SKM-1 treated with dmso at 0.1 percent for 144 hours (cell line): ENCODE measurements around the gene GINS1.
"Not testable (repeated sequence)": the region's sequence is repeated elsewhere in the genome, so short reads cannot be mapped to it uniquely, and the experiment has no call there.

Experiments
- DNase-seq: peaks from one replicate; lab custom pipeline; 2025; ENCODE audit not compliant: unreplicated experiment; lab: John Stamatoyannopoulos, UW

Gene GINS1

DNA sequence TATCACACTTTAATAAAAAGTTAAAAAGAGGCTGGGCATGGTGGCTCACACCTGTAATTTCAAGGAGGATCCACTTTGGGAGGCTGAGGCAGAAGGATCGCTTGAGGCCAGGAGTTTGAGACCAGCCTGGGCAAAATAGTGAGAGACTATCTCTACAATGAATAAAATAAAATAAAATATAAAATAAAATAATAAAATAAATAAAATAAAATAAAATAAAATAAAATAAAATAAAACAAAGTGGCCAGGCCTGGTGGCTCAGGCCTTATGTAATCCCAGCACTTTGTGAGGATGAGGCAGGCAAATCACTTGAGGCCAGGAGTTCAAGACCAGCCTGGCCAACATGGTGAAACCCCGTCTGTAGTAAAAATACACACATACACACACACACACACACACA lies 65.8 kb downstream of the GINS1 start:
- DNase-seq, result not testable (repeated sequence)

DNA sequence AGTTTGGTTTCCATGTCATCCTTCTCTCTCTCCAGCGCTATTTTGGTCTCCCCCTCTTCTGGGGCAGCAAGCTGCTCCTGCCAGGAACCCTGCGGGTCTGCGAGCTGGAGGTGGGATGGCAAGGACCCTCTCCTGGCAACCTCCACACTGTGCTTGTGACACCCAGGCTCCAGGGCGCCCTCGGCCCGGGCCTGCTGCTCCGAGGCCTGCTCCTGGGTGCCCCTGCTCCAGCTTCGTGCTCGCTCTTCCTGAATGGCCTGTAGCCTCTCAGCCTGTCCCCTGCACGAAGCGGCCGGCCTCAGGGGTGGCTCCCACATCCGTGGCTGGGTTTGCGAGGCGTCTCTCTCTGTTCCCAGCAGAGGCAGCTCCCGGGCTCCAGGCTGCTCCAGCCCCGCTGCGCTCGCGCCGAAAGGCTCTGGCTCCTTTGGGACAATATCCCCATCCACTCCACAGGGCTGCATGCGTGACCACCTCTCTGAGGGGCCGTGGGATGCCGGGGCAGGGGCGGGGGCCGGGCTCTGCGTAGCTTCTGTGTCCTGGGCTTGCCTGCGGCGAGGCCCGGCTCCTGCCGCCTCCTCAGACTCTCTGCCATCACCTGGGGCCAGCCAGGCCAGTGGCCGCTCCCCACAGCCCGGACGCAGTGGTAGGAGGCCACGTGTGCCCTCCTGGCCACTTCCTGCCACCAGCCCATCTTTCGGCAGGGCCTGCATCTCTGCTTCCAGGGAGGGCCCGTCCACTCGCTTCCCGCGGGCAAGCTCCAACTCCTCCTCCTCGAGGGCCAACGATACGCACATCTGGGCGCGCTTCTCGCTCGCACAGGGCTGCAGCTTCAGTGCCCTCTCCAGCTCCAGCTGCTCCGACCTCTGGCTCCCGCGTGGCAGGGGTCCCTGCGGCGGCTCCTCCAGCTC lies 68.9 kb downstream of the GINS1 start:
- no peak for DNase-seq

DNA sequence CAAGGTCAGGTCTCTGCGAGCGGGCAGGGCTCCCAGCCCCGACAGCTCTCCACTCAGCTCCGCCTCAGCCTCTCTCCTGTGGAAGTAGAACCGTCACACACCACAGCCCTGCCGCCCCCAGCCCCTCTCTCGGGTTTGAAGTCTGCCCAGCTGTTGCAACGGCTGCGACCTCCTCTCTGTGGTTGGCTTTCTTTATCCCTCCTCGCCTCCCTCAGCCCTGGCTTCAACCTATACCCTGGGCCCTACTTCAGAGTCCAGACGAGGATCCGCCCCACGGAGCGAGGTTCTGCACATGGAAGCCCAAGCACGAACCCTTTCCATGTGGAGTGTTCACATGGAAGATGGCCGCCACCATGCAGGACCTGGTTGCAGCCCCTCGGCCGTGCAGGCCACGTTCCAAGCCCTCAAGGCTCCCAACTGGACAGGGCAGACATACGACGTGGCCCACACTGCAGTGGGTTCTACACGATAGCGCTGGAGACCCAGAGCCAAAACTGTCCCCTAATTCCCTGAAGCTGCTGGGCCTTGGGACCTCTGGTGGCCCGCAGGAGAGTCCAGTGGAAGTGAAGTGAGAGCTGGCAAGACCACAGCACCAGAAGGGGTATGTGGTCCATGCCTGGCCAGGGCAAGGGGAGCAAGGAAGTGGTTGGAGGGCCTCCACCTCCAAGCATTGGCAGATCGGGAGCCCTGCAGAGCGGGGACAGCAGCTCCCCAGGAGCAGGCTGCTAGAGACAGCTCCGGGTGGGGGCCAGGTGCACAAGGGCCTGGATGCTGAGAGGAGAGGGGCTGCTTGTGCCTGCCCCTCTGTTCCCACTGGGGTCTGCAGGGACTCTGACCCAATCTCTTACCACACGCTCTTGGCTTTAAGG lies 69.8 kb downstream of the GINS1 start:
- DNase-seq, result no peak

DNA sequence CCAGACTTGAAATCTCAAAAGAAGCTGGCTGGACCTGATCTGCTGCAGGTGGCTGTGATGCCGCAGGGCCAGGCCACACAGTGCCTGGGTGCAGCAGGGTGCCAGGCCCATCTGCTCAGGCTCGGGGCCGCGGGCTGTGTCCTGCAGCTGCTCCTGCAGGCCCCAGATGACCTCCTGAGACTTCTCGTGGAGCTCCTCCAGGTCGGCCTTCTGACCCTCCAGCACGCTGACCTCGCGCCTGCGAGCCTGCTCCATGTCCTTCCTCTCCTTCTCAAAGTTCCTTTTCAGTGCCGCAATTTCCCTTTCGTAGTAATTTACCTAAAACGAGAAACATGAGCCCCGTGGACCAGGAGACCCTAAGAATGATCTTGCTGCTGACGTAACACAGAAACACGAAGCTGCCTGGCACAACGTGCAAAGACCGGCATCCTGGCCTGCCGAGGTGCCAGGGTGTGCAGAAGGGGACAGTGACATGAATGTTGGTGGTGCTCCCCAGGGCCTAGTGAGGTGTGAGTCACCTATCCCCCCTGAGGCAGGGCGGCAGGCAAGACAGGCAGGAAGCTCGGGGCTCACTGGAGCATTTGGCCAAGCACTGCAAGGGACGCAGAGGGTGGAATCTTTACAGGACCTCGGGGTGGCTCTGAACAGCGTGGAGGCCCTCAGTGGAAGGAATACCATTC lies 71.6 kb downstream of the GINS1 start:
- DNase-seq, result no peak

DNA sequence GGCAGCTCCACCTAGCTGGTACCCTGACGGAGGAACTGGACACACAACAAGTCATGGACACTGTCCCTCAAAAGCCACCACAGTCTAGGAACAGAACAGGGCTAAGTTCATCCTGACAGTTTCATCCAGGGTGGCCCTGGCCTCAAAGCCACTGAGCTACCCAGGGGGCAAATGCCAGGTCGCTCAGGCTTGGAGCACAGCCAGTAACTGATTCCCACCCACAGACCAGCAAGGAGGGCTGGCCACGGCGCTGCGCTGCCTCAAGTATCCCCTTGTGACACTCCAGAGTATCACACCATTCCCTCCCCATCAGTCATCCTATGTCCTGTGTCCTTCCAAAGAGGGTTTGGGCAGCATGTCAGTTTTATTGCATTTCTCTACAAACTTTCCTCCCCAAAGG lies 72.2 kb downstream of the GINS1 start:
- no peak for DNase-seq

DNA sequence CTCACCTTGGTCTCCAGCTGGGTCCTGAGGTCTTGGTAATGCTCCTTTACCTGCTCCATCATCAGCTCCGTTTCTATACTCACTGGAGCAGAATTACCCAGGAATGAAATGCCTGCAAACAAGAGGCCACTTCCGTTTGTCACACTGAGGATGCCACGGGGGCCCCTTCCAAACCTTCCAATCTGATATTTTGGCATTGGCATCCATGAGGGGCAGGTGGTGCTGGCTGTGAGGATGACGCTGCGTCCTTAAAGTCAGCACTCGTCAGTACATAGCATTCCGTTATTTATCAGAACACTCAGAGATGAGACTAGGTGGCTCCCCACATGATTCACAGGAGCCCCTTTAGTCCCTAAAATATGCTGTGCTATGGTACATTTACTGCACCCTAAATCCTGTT lies 72.7 kb downstream of the GINS1 start:
- no peak for DNase-seq

DNA sequence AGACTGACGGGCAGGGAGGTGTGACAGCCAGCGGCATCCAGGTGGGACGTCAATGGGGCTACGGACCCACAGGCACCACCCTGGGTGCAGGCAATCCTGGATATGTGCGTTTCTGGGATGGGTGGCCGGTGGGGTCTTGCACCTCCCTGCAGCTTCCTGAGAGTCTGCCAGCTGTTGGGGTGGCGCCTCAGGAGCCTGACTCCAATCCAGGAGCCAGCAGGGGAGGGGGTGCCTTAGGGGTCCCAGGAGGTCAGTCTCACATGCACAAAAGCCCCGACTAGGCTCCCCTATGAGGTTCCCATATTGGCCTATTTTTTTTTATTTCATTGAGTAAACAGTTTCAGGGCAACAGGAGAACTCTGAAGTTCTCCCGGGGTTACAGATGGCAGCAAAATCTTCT lies 73.3 kb downstream of the GINS1 start:
- DNase-seq, result no peak

DNA sequence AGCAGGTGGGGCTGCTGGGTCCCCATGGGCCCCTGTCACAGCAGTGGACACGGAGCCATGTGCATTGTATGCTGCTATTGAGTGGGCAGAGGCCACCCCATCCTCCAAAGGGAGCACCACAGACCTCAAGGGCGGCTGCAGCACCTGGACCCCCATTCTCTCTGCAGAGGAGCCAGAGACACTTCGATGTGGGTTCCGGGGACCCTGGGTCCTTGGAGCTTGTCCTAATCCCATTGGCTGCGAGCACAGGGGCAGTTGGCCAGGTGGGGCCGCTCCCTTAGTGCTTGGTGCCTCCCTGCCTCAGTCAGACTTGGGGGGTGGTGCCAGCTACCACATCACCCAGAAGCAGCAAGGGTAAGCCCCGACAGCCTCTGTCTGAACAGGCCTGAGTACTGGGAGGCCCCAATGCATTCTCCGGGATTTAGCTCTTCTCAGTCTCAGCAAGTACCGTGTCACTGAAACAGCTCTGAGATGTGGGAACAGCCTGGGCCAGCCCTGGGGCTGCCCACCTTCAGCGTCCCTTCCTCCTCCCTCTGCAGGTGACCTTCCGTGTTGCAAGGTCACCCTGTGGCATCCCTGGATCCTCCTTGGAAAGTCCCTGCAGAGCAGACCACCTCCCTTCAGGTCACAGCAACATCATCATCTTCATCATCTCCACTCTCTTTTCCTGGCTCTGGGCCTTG lies 73.9 kb downstream of the GINS1 start:
- DNase-seq, result no peak

DNA sequence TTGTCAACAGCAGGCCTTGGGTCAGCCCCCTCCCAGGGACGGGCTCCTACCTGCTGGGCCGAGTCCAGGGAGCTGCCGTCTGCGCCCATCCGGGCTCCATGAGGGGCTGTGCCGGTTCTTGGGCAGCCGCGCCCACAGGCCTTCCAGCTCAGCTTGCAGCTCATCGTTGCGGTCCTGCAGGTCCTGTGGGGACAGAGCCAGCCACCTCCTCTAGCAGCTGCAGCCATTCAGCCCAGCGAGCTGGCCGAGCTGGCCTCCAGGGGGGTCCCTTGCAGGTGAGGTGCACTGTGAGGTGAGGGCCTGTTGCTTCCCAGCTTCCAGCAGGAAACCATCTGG lies 74.4 kb downstream of the GINS1 start:
- DNase-seq, result no peak

DNA sequence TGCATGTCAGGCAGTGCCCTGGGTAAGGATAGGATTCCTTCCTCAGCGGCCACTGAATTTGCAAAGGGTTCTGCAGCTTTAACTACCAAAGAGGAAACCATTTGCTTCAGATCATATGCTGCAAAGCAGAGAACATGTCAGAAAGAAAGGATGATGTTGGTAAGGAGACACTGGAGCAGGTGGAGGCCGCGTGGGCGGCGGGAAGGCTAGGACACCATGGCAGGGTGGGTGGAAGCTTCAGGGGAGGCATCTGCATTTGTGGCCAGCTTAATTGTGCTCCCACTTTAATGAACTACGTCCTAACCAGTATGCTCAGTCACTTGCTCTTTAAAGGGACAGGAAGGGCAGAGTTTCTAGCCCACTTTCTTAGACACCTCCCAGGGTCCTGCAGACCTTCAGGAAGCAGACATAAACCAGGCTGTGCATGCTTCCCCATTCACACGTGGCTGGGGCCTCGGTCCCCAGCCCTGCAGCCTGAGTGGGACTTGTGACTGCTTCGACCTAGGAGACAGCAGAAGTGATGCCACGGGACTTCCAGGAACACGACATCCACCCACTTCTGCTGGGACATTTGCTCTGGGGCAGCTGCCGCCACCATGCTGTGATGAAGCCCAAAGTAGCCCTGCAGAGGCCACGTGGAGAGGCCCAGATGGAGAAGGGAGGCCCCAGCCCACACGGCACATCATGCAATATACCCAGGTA lies 76.1 kb downstream of the GINS1 start:
- no peak for DNase-seq

DNA sequence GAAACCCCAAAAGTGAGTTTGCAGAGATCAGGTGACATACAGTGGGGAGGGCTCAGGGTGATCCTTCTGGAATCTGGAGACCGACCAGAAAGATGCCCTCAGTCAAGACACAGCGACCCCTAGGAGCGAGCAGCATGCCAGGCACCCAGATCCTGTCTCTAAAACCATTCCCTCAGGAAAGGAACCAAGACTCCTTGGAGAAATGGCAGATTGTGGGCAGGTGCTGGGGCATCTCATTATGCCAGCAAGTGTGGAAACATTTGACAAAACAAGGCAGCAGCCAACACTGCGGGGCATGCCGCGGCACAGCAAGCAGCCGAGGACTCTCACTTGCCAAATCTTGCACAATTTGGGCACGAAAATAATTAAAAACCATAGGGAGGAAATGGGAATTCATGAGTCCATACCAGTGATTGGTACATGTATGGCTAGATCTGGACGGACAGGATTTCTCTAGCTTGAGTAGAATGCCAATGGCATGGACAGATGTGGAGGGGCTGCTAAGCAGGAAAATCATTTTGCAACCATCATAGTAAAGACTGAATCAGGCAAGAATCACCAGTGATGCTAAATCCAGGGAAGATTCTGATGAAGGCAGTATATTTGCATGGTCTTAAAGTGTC lies 76.9 kb downstream of the GINS1 start:
- no peak for DNase-seq

DNA sequence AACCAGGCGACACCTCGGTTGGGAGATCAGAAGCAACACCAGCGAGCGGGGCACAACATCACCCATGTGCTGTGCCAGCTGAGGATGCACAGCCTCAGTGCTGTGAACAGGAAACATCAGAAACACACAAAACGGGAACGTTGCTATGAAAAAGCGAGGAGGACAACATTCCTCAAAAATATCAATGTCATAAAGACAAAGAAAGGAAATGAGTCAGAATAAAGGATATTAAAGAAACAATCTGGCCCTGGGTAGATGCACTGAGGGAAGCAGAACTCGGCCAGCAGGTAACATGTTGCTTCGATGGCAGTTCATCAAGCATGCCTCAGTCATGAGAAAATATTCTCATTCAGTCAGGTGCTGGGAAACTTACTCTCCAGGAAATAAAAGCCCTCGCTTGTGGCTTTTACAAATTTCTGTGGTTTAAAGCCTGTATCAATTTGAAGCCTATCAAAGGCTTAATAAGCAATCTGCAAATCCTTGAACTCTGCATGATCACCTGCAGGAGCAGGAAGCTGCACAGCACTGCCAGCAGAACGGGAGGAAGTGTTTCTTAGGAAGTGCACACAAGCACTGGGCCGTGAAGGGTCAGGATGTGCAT lies 77.5 kb downstream of the GINS1 start:
- DNase-seq, result no peak

DNA sequence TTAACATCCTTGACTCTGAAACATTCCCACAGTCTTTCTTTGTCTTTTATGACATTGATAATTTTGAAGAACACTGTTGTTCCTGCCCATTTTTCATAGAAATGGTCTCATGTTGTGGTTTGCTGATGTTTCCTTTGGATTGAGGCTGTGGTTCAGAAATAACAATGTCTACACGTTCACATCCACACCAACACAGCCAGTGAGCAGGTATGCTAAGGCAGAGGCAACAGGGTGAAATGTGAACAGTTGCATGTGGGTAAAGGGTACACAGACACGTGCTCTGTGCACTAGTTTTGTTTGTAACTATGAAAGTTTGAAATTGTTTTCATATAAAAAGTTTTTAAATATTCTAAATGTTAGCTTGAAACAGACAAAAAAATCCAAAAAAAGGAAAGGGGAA lies 78.4 kb downstream of the GINS1 start:
- no peak for DNase-seq

DNA sequence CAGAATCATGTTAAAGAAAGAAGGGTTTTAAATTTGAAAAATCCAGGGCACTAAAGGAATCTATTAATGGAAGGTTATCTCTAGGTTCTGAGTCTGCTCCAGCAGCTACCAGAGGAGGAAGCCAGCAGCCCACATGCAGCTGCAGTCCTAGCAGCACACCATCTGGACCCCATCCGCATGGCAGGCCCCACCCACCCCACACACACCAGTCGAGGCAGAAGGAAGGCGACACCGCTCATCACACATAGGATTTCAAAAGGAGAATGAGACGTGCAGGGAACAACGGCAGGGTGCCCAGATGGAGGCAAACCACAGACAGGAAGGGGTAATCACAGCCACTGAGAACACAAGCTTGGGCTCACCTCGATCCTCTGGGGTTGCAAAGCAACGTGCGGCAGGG lies 78.9 kb downstream of the GINS1 start:
- no peak for DNase-seq

DNA sequence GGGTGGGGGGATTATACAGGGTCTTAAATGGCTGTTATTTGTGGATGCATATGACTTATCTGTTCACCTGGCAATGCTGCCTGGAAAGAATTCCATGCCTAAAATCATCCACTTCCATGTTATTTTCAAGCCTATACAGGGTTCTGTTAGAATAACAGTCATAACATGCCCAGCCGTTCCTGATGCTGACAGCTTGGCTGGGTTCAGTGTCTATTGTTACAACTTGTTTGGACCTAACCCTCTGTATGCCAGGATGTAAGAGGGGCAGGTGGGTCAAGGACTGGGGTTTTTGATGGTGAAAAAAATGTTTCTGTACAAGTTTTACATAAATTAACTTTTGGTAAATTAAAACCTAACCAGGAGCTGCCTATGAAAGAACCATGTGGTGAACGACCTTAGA lies 79.8 kb downstream of the GINS1 start:
- DNase-seq, result no peak

DNA sequence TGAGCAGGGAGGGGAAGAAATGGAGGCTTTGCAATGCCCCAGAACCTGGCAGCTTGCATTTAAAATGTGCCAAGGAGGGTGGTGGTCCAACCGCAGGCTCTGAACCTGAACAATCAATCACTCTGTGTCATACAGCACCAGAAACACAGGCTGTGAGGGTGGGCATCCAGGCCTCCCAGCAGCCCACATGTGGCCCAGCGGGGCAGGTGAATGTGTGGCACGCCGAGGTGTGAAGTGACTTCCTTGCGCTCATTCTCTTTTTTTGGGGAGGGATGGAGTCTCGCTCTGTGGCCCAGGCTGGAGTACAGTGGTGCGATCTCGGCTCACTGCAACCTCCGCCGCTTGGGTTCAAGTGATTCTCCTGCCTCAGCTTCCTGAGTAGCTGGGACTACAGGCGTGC lies 80.5 kb downstream of the GINS1 start:
- no peak for DNase-seq

DNA sequence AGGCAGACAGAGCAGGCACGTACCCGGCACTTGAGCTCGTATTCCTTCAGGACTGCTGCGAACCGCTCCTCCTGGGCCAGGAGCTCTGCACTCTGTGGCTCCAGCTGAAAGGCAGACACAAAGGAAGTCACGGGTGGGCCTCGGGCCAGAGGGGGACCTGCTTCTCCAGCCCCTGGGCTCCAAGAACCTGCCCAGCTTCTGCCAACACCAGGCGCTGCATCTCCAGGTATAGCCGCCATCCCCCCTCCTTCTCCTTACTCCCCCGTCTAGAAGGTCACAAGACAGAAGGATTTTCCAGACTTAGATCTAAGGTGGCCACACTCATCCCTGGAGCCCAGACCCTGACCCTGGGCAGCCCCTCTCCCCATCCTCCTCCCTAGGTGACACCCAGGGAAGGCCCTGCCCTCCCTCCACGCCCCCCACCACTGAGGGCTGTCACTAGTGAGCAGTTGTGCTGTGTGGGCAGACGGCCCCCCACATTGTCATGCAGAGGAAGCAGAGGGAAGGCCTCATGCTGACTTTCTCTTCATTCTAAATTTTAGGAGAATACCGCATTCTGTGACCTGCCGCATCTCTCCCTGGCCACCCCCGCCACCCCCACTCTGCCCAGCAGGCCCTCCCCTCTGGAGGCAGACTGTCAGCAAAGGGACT lies 81.9 kb downstream of the GINS1 start:
- no peak for DNase-seq

DNA sequence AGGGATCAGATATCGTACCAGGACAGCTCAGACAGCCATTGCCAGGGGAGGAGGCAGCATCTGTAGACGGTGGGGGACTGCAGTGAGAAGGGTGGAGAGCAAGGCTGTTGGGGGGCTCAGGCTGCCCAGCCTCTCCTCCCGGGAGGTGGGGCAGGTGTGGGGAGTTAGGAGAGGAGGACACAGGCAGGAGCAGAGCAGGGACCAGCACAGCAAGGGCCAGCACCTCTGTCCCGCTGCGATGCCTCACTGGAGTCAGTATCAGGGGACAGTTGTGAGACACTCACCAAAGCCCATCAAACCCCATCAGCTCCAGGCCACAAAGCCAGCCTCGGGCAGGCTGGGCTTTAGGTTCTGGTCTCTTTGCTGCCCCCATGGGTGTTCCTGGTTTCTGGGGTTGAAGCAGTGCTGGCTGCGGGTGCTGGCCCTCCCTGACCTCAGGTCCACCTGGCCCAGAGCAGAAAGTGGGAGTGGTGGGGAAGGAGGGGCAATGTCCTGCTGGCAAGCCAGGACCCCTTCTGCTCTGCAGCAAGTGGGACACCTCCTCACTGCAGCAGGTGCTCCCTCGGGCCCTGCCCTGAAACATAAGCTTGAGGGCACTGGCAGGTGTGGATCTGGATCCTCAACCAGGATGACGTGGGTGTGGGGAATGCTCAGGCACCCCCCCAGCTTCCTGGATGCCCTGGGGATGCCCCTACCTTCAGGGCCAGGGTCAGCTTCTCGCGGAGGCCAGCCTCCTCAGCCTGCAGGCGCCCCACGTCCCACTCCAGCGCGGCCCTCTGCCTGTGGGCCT lies 83.4 kb downstream of the GINS1 start:
- DNase-seq, result no peak
